Skeletal muscle satellite cell (primary cell): ENCODE data around the gene TTLL12.

ENCODE experiments used
- H3K27me3 ChIP-seq: 2 replicates; pipeline ENCODE4 v1.7.0; 2013; ENCODE audit warnings: low read length; ENCODE audit not compliant: control insufficient read depth, insufficient read depth
- H3K36me3 ChIP-seq: 2 replicates; pipeline ENCODE4 v1.7.0; 2013; ENCODE audit warnings: mild to moderate bottlenecking, control low read depth, low read length; ENCODE audit not compliant: insufficient read depth
- H3K4me1 ChIP-seq: 2 replicates; pipeline ENCODE4 v1.7.0; 2013; ENCODE audit warnings: low read length; ENCODE audit not compliant: control insufficient read depth, insufficient read depth
- H3K4me2 ChIP-seq: 2 replicates; pipeline ENCODE4 v1.7.0; 2013; ENCODE audit warnings: mild to moderate bottlenecking, low read length
- H3K4me3 ChIP-seq: 2 replicates; pipeline ENCODE4 v1.7.0; 2013; ENCODE audit warnings: low read length
- H3K9ac ChIP-seq: 2 replicates; pipeline ENCODE4 v1.7.0; 2013; ENCODE audit warnings: mild to moderate bottlenecking, low read depth, low read length, moderate library complexity
- H3K9me3 ChIP-seq: replicated peaks from 2 replicates; pipeline ENCODE4 v1.7.0; 2013; ENCODE audit warnings: mild to moderate bottlenecking, control low read depth, low read length

Gene TTLL12

DNA sequence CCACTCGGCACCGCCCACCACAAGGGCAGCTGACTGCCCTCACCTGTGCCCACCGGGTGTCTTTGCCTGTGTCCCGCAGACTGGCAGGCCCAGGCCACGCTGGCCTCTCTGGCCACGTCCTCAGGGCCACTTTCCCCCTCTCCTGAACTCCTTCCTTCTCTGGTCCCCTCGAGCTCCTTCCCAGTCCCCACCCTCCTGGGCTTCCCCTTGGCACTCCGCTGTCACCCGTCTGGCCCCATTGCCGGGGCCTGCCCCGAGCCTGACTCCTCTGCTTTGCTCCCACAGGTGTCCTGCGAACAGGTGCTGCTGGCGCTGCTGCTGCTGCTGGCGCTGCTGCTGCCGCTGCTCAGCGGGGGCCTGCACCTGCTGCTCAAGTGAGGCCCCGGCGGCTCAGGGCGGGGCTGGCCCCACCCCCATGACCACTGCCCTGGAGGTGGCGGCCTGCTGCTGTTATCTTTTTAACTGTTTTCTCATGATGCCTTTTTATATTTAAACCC lies 58.0 kb downstream of the TTLL12 start:
- no peaks in the 10 kb centered on the region for H3K27me3 ChIP-seq
- H3K9ac ChIP-seq: no peak overlapping the region
- peaks cover 6% of the 10 kb centered on the region for H3K36me3 ChIP-seq
- no peaks in the 10 kb centered on the region for H3K9me3 ChIP-seq
- no peak overlapping the region for H3K4me2 ChIP-seq
- no peak overlapping the region for H3K4me3 ChIP-seq
- peaks cover 13% of the 10 kb centered on the region for H3K4me1 ChIP-seq

DNA sequence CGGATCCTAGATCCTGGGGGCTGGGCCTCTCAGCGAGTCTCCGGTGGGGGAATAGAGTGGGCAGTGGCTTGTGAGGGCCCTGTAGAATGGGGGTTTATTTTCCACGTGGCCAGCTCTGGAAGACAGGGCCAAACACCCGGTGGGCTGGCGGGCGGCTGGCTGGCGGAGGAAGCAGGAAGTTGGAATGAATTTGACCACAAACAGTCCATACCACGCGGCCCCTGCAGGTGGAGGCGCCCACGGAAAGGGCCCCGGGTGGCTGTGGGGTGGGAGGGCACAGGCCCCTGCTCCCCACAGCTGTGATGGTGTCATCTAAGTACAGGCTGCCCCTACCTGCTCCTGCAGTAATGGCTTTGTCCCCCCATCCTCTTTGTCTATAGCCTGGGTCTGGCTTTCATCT lies 58.8 kb downstream of the TTLL12 start:
- Histone ChIP-seq H3K4me2 (no peak overlapping the region), H3K9ac (no peak overlapping the region), H3K4me3 (no peak overlapping the region), H3K9me3 (no peaks in the 10 kb centered on the region), H3K4me1 (peaks cover 13% of the 10 kb centered on the region), H3K36me3 (peaks cover 4% of the 10 kb centered on the region), H3K27me3 (no peaks in the 10 kb centered on the region)

DNA sequence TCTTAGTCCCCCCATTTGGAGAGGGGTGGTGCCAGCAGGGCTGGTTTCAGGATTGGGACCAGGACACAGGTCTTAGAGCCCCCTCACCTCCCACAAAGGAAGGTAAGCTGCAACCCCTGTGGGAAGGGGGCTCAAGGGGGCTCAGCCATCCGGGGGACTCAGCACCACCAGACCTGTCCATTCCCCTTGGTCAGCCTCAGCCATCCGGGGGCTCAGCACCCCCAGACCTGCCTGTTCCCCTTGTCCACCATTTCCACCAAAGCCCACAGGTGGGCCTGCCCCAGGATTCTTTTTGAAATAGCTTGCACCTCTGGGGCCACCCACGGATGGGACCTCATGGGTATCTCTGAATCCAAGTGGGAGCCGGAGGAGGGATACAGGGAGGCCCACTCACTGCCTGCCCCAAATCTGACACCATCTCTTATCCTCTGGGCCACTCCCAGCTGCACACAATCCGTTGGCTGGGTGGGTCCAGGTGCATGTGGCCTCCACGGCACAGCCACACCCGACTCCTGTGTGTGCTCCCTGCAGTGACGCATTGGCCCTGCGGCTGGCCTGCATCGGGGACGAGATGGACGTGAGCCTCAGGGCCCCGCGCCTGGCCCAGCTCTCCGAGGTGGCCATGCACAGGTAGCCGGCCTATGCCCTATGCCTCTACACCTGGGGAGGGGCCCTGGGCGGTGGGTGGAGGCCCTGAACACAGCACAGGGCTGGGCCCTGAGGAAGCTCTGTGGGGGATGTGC lies 59.6 kb downstream of the TTLL12 start:
- no peaks in the 10 kb centered on the region for H3K9me3 ChIP-seq
- H3K4me1 ChIP-seq: peaks cover 13% of the 10 kb centered on the region
- H3K9ac ChIP-seq: no peak overlapping the region
- no peaks in the 10 kb centered on the region for H3K27me3 ChIP-seq
- H3K36me3 ChIP-seq: no peaks in the 10 kb centered on the region
- no peak overlapping the region for H3K4me3 ChIP-seq
- H3K4me2 ChIP-seq: no peak overlapping the region

DNA sequence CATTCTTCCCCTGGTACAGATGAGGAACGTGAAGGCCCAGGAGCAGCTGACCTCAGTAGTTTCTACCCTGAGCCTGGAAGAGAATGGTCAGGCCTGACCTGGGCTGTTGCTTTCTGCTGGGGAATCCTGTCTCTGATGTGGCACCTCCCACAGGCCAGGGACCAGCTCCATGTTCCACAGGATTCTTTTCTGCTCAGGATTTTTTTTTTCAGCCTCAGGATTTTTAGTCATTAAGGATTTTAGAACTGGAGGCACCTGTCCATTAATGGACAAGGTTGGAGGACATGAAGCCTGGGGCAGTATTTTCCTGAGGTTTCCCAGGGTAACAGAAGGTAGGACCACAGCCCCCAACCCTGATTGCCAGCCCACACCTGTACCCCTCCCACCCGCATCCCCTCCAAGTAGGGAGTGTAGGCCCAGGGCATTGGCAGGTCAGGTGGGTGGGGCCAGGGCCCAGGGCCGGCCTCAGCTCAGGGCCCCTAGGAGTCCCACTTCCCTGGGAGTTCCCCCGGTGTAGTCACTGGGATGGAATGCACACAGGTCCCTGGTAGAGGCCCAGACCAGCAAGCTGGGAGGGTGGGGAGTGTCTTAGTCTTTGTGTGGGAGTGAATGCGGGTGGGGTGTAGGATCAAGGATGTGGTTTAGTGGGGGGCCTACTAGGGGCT lies 60.3 kb downstream of the TTLL12 start:
- H3K4me2 ChIP-seq: no peak overlapping the region
- no peaks in the 10 kb centered on the region for H3K36me3 ChIP-seq
- H3K27me3 ChIP-seq: no peaks in the 10 kb centered on the region
- no peaks in the 10 kb centered on the region for H3K9me3 ChIP-seq
- H3K4me3 ChIP-seq: no peak overlapping the region
- H3K4me1 ChIP-seq: peaks cover 13% of the 10 kb centered on the region
- H3K9ac ChIP-seq: no peak overlapping the region

DNA sequence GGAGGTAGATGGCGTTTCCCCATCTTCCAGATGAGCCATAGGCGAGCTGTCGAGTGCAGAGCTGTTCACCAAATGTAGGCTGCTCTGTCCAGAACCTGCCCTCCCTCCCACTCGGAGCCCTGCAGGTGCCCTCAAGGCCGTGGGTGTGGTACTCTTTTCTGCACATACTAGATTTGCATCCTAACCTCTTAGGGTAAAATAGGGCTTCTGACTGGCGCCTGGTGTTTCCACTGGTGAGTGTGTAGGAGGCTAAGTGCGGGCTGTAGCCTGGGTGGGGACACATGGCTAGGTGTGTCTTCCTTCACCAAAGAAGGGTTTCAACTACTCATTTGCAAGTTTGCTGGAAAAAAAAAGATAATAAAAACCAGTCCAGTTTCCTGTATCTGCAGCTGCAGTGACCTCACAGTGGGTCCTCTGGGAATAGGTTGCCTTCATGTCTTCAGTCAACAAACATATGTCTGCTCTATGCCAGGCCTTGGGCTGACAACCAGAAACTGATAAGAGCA lies 67.9 kb downstream of the TTLL12 start:
- Histone ChIP-seq H3K9me3 (no peaks in the 10 kb centered on the region), H3K36me3 (no peaks in the 10 kb centered on the region), H3K4me3 (no peak overlapping the region), H3K27me3 (peaks cover 9% of the 10 kb centered on the region), H3K4me2 (no peak overlapping the region), H3K4me1 (no peaks in the 10 kb centered on the region), H3K9ac (no peak overlapping the region)

DNA sequence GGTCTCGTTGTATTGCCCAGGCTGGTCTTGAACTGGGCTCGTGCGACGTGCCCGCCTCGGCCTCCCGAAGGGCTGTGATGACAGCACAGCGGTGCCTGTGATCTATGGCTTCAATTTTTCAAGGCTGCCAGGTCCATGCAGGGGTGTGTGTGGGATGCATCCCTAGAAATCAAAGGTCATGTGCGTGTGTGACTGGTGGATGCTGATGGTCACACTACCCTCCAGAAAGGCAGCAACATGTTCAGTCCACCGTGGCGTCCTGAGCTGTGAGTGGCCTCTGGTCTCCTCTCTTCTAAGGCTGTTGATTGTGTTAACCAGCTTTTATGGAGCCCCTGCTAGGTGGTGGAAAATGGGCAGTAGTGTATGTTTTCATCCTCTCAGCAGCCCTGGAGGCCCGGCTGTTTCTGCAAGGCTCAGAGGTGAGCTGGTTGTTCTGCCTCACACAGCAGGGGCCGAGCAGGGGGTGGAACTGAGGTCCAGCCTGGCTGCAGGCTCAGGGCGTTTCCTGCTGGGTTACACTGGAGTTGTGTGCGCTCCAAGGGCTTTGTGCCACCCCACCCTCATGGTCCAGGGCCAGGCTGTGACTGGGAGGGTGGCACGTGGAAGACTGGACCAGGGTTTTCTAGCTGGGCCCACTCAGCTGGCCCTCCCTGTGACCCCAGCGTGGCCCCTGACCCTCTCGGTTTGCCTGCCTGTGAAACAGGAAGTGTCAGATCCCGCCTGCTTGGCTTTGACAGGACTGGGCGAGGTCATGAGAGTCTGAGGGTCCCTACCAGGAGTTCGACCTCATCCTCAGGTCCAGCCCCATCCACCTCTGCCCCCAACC lies 68.7 kb downstream of the TTLL12 start:
- Histone ChIP-seq H3K4me2 (no peak overlapping the region), H3K36me3 (no peaks in the 10 kb centered on the region), H3K4me3 (no peak overlapping the region), H3K4me1 (no peaks in the 10 kb centered on the region), H3K9ac (no peak overlapping the region), H3K9me3 (no peaks in the 10 kb centered on the region), H3K27me3 (peaks cover 16% of the 10 kb centered on the region)

DNA sequence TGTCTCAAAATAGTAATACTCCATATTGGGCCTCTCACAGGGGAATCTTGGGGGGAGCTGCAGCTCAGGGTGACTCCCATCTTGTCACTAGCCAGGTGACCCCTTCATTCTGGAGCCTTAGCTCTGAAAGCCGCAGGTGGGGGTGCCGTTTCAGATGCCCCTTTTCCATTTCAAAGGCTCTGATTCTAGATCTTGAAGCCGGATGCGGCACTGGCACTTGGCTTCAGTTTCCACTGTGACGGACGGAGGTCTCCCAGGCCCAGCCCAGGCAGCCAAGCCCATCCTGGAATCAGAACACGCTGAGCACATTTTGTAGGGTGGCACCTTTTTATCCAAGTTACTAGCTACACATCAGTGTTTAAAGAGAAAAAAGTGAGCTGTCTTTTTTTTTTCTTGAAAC lies 70.0 kb downstream of the TTLL12 start:
- Histone ChIP-seq H3K4me2 (no peak overlapping the region), H3K36me3 (no peaks in the 10 kb centered on the region), H3K9ac (no peak overlapping the region), H3K4me3 (no peak overlapping the region), H3K4me1 (no peaks in the 10 kb centered on the region), H3K9me3 (no peaks in the 10 kb centered on the region), H3K27me3 (peaks cover 23% of the 10 kb centered on the region)
